PC-3 (cell line): ENCODE measurements around the gene PTEN. TPM values are rescaled to one million over a fixed set of nuclear protein-coding genes. Genes with fewer than 3 reads are reported as not detected.

Experiments
- ATAC-seq: fragments of 200-7000 bp; cut with Tn5 transposase; 2 replicates; pipeline ENCODE4 v1.9.1; 2020; ENCODE audit warnings: mild to moderate bottlenecking, moderate library complexity
- BruUV-seq: library from RNA; stranded (reverse); fragments of 400-500 nt; replicated peaks from 2 replicates; lab custom pipeline; 2021; lab: Mats Ljungman, UMichigan
- CTCF ChIA-PET: fragments of 300-600 bp; sonication (Branson Sonifier 250); formaldehyde crosslinking; loops from one replicate; lab custom pipeline; 2022; ENCODE audit warnings: antibody characterized with exemption; lab: Charles Lee
- POLR2A ChIA-PET: fragments of 300-600 bp; sonication (Branson Sonifier 250); formaldehyde crosslinking; loops from one replicate; lab custom pipeline; 2022; ENCODE audit warnings: antibody characterized with exemption; ENCODE audit not compliant: unreplicated experiment; lab: Charles Lee
- DNase-seq: peaks from one replicate; pipeline ENCODE4 v3.0.0-alpha.2; 2015
- H2AFZ ChIP-seq: fragments of 300-600 bp; sonication (generic); 2 replicates; pipeline ENCODE4 v1.6.0; 2016; ENCODE audit warnings: antibody characterized with exemption, low read length
- H3F3A ChIP-seq: fragments of 300-600 bp; sonication (generic); one replicate; pipeline ENCODE4 v1.6.0; 2017; ENCODE audit warnings: antibody characterized with exemption, low read length, control low read depth, mild to moderate bottlenecking; ENCODE audit not compliant: unreplicated experiment
- H3K27ac ChIP-seq: fragments of 300-600 bp; sonication (generic); 2 replicates; pipeline ENCODE4 v1.5.1; 2016; ENCODE audit warnings: mild to moderate bottlenecking, low read length
- H3K27me3 ChIP-seq: fragments of 300-600 bp; sonication (generic); 2 replicates; pipeline ENCODE4 v1.6.1; 2016; ENCODE audit warnings: low read length, mixed read lengths
- H3K36me3 ChIP-seq: fragments of 300-600 bp; sonication (generic); 2 replicates; pipeline ENCODE4 v1.6.1; 2016; ENCODE audit warnings: low read depth, mixed run types, low read length, mixed read lengths
- H3K4me1 ChIP-seq: fragments of 300-600 bp; sonication (generic); 2 replicates; pipeline ENCODE4 v1.5.1; 2016; ENCODE audit warnings: low read length; ENCODE audit not compliant: insufficient read depth
- H3K4me2 ChIP-seq: fragments of 300-600 bp; sonication (generic); 2 replicates; pipeline ENCODE4 v1.6.0; 2016; ENCODE audit warnings: low read length
- H3K4me3 ChIP-seq: fragments of 300-600 bp; sonication (generic); 2 replicates; pipeline ENCODE4 v1.5.1; 2016; ENCODE audit warnings: mild to moderate bottlenecking, low read length, mixed read lengths
- H3K79me2 ChIP-seq: fragments of 300-600 bp; sonication (generic); 2 replicates; pipeline ENCODE4 v1.6.1; 2017; ENCODE audit warnings: low read length, mixed read lengths
- H3K9ac ChIP-seq: fragments of 300-600 bp; sonication (generic); 2 replicates; pipeline ENCODE4 v1.6.0; 2016; ENCODE audit warnings: mild to moderate bottlenecking, low read length
- H3K9me2 ChIP-seq: fragments of 300-600 bp; sonication (generic); replicated peaks from 2 replicates; pipeline ENCODE4 v1.6.1; 2016; ENCODE audit warnings: mixed run types, low read length, mixed read lengths
- H3K9me3 ChIP-seq: fragments of 300-600 bp; sonication (generic); 2 replicates; pipeline ENCODE4 v1.6.1; 2016; ENCODE audit warnings: low read length, mixed read lengths
- H4K20me1 ChIP-seq: fragments of 300-600 bp; sonication (generic); 2 replicates; pipeline ENCODE4 v1.6.1; 2016; ENCODE audit warnings: low read length, mixed read lengths
- CTCF ChIP-seq: fragments of 300-600 bp; sonication (generic); conservative IDR thresholded peaks from 2 replicates; pipeline ENCODE4 v1.5.1; 2017; ENCODE audit warnings: antibody characterized with exemption, low read depth, mild to moderate bottlenecking, low read length
- EZH2 ChIP-seq: fragments of 300-600 bp; sonication (generic); IDR thresholded peaks from one replicate; pipeline ENCODE4 v1.6.1; 2017; ENCODE audit warnings: antibody characterized with exemption, mild to moderate bottlenecking, low read length; ENCODE audit not compliant: unreplicated experiment
- EZH2phosphoT487 ChIP-seq: fragments of 300-600 bp; sonication (generic); IDR thresholded peaks from 2 replicates; pipeline ENCODE4 v1.6.1; 2018; ENCODE audit warnings: mild to moderate bottlenecking, antibody characterized with exemption, low read length, borderline replicate concordance
- intact Hi-C: fragments of 100-400 bp; cut with micrococcal nuclease; formaldehyde crosslinking; loops from 2 replicates; pipeline ENCODE4 v1.9.0; 2023
- total RNA-seq: library from RNA; depleted of rRNA; stranded (reverse); fragments of >200 nt; gene quantifications from 2 replicates; pipeline ENCODE4 v1.2.3, GENCODE V29; 2014

The PTEN gene
- total RNA-seq, 1 experiment from 2014 or later, result 7.8 TPM

GRCh38 chr10:87931836-87932230 is 68.4 kb downstream of the PTEN start:
- no peak for ATAC-seq
- no TSS peak for BruUV-seq
- TF ChIP-seq EZH2phosphoT487 (no peak), CTCF (no peak), EZH2 (no peak)
- no peaks in the 10 kb centered on the region for H4K20me1 ChIP-seq
- DNase-seq, result no peak
- H3K79me2 ChIP-seq, result no peaks in the 10 kb centered on the region
- H3K9me2 ChIP-seq, result no peaks in the 10 kb centered on the region
- no peak overlapping the region for H3K4me3 ChIP-seq
- no peaks in the 10 kb centered on the region for H3K4me1 ChIP-seq
- no peaks in the 10 kb centered on the region for H3K9me3 ChIP-seq
- no peak overlapping the region for H3K27ac ChIP-seq
- H3K4me2 ChIP-seq, result no peak overlapping the region
- CTCF ChIA-PET, result no interaction called here
- H3K36me3 ChIP-seq, result no peaks in the 10 kb centered on the region
- no peak overlapping the region for H2AFZ ChIP-seq
- H3K9ac ChIP-seq, result no peak overlapping the region
- H3F3A ChIP-seq, result no peaks in the 10 kb centered on the region
- intact Hi-C loops, result no loop called here
- POLR2A ChIA-PET, result no interaction called here
- no peaks in the 10 kb centered on the region for H3K27me3 ChIP-seq

- Histone ChIP-seq H3K4me1 (no peaks in the 10 kb centered on the region), H3K9me3 (no peaks in the 10 kb centered on the region), H3K27me3 (no peaks in the 10 kb centered on the region), H3K4me2 (no peak overlapping the region), H3K4me3 (no peak overlapping the region), H3K9me2 (no peaks in the 10 kb centered on the region), H3K27ac (no peak overlapping the region), H4K20me1 (no peaks in the 10 kb centered on the region), H3K36me3 (no peaks in the 10 kb centered on the region), H3F3A (no peaks in the 10 kb centered on the region), H3K79me2 (no peaks in the 10 kb centered on the region), H3K9ac (no peak overlapping the region), H2AFZ (no peak overlapping the region)
- no peak for TF ChIP-seq EZH2phosphoT487
- no peak for TF ChIP-seq CTCF
- no peak for TF ChIP-seq EZH2
- BruUV-seq, result no TSS peak
- no peak for ATAC-seq
- POLR2A ChIA-PET, result no interaction called here
- CTCF ChIA-PET, result no interaction called here
- intact Hi-C loops, result no loop called here
- no peak for DNase-seq
These were observed 72.1 kb downstream of the PTEN start for GRCh38 chr10:87935290-87936141.

- Histone ChIP-seq H4K20me1 (no peaks in the 10 kb centered on the region), H2AFZ (no peak overlapping the region), H3K4me1 (no peaks in the 10 kb centered on the region), H3K9me3 (no peaks in the 10 kb centered on the region), H3F3A (no peaks in the 10 kb centered on the region), H3K9me2 (no peaks in the 10 kb centered on the region), H3K4me3 (no peak overlapping the region), H3K36me3 (no peaks in the 10 kb centered on the region), H3K27ac (no peak overlapping the region), H3K79me2 (no peaks in the 10 kb centered on the region), H3K27me3 (no peaks in the 10 kb centered on the region), H3K4me2 (no peak overlapping the region), H3K9ac (no peak overlapping the region)
- intact Hi-C loops, result no loop called here
- DNase-seq (no peak), ATAC-seq (no peak)
- ChIA-PET POLR2A (no interaction called here), CTCF (no interaction called here)
- BruUV-seq, result no TSS peak
- TF ChIP-seq EZH2phosphoT487 (no peak), CTCF (no peak), EZH2 (no peak)
These were observed 76.8 kb downstream of the PTEN start for GRCh38 chr10:87940210-87940609.
